ENCODE results near the gene DKK2.
"Not testable (repeated sequence)": the region's sequence is repeated elsewhere in the genome, so short reads cannot be mapped to it uniquely, and the experiment has no call there.

The DKK2 gene

GRCh38 chr4:106908049-106908448, 128.1 kb downstream of the DKK2 start:
- H3K4me3 Mint-ChIP-seq; H3K27me3 Mint-ChIP-seq (ENCODE audit: low read depth); H3K27ac Mint-ChIP-seq; H3K4me1 Mint-ChIP-seq (ENCODE audit: low read depth); H3K9me3 Mint-ChIP-seq; H3K36me3 Mint-ChIP-seq (ENCODE audit: low read depth): not testable (repeated sequence)

DNA sequence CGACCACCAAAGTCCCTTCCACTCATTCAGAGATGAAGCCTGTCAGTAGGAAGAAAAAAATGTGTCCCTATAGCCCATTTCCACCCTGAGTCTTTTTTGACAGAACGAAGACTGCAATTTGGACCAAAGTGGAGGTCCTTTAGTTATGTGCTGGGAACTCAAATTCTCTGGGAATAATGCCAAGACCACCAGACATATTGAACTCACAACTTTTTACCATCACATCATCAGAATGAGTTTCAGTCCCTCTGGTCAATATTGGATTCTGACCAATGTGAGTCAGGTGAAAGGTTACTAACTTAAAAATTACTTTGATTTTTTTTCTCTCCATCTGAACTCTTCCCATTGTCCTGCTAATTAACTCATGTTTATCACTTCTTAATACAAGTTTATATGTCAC, 128.9 kb downstream of the DKK2 start:
- Mint-ChIP-seq H3K4me1 (ENCODE audit: low read depth) (no peaks in the 10 kb centered on the region), H3K27me3 (ENCODE audit: low read depth) (no peaks in the 10 kb centered on the region), H3K9me3 (no peaks in the 10 kb centered on the region), H3K4me3 (no peak overlapping the region), H3K27ac (no peak overlapping the region), H3K36me3 (ENCODE audit: low read depth) (no peaks in the 10 kb centered on the region)

GRCh38 chr4:106906728-106907127, 129.4 kb downstream of the DKK2 start:
- Mint-ChIP-seq H3K4me3 (no peak overlapping the region), H3K27ac (no peak overlapping the region), H3K4me1 (ENCODE audit: low read depth) (no peaks in the 10 kb centered on the region), H3K9me3 (no peaks in the 10 kb centered on the region), H3K36me3 (ENCODE audit: low read depth) (no peaks in the 10 kb centered on the region), H3K27me3 (ENCODE audit: low read depth) (no peaks in the 10 kb centered on the region)

DNA sequence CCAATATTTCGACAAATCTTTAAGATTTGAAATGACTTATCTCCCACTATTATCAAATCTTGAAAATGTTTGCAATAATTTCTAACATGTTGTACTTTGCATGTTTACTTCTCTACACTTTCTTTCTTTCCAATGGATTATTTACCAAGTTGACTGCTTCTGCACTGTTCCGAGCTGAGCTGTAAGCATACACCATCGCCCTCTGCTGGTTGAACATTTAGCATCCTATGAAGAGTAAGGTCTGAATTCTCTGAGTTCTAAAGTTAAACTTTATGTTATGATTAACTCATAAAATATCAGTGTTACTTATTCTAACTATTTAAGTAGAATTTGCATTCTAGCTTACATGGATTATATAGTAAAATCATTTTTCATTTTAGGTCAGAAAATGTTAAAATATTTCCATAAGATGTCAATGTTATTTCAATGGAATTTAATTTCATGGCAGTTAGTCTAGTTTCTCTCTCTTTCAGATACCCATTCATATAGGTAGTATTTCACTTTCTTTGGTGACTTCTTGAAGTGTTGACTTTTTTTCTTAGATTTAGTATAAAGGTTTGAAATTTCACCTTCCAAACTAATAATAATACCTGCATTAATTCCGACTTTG, 137.4 kb downstream of the DKK2 start:
- no peak overlapping the region for H3K4me3 Mint-ChIP-seq
- H3K9me3 Mint-ChIP-seq = no peaks in the 10 kb centered on the region
- no peaks in the 10 kb centered on the region for H3K4me1 Mint-ChIP-seq (ENCODE audit: low read depth)
- no peaks in the 10 kb centered on the region for H3K36me3 Mint-ChIP-seq (ENCODE audit: low read depth)
- H3K27ac Mint-ChIP-seq = no peak overlapping the region
- no peaks in the 10 kb centered on the region for H3K27me3 Mint-ChIP-seq (ENCODE audit: low read depth)

GRCh38 chr4:106893903-106894302, 142.2 kb downstream of the DKK2 start:
- Mint-ChIP-seq H3K4me3 (no peak overlapping the region), H3K27ac (no peak overlapping the region), H3K9me3 (no peaks in the 10 kb centered on the region), H3K36me3 (ENCODE audit: low read depth) (no peaks in the 10 kb centered on the region), H3K27me3 (ENCODE audit: low read depth) (no peaks in the 10 kb centered on the region), H3K4me1 (ENCODE audit: low read depth) (no peaks in the 10 kb centered on the region)

DNA sequence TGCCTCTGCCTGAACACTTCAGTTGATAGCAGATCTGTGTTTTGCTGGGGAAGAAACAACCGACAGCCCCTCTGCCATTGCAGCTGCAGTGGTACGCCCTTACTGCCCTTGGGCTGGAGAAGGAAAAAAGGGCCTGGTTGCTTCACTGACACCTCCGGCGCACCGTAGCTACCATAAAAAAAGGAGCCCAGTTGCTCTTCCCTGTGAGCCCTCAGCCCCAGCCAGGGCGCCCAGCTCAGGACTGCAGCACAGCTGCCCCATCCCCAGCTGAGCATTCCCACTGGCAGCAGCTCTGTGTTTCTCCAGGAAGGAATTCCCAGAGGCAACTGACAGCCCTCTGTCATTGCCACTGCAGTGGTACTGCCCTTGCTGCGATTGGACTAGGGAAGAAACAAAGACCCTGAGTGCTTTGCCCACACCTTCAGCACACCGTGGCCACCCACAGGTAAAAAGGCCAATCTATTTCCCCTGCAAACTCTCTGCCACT, 142.7 kb downstream of the DKK2 start:
- H3K9me3 Mint-ChIP-seq = no peaks in the 10 kb centered on the region
- H3K27me3 Mint-ChIP-seq (ENCODE audit: low read depth) = no peaks in the 10 kb centered on the region
- no peak overlapping the region for H3K4me3 Mint-ChIP-seq
- no peaks in the 10 kb centered on the region for H3K36me3 Mint-ChIP-seq (ENCODE audit: low read depth)
- H3K4me1 Mint-ChIP-seq (ENCODE audit: low read depth) = no peaks in the 10 kb centered on the region
- no peak overlapping the region for H3K27ac Mint-ChIP-seq

DNA sequence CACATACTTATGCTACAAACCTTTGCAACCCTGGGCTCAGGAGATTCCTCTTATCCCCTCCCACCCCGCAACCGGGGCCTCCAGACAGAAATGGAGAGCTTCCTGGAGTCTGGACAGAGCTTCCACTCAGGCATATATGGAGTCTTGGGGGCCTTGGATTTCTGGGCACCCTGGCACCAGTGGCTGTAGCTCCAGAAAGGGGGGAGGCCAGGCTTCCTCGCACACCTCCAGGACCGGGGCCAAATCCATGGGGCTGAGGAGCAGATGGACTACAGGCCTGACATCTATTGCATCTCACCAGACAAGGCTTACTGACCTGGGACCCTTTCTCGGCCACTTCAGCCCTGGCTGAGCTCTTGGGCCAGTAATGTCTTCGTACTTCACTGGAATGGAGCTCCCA, 143.3 kb downstream of the DKK2 start:
- Mint-ChIP-seq H3K27me3 (ENCODE audit: low read depth) (no peaks in the 10 kb centered on the region), H3K4me1 (ENCODE audit: low read depth) (no peaks in the 10 kb centered on the region), H3K4me3 (no peak overlapping the region), H3K9me3 (no peaks in the 10 kb centered on the region), H3K36me3 (ENCODE audit: low read depth) (no peaks in the 10 kb centered on the region), H3K27ac (no peak overlapping the region)

DNA sequence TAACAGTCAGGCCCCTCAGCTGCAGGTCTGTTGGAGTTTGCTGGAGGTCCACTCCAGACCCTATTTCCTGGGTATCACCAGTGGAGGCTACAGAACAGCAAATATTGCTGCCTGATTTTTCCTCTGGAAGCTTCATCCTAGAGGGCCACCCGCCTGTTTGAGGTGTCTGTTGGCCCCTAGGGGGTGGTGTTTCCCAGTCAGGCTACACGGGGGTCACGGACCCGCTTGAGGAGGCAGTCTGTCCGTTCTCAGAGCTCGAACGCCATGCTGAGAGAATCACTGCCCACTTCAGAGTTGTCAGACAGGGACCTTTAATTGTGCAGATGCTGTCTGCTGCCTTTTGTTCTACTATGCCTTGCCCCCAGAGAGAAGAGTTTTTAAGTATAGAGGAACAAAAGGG, 160.8 kb downstream of the DKK2 start:
- H3K27ac Mint-ChIP-seq = no peak overlapping the region
- H3K4me1 Mint-ChIP-seq (ENCODE audit: low read depth) = no peaks in the 10 kb centered on the region
- no peaks in the 10 kb centered on the region for H3K9me3 Mint-ChIP-seq
- no peaks in the 10 kb centered on the region for H3K36me3 Mint-ChIP-seq (ENCODE audit: low read depth)
- no peak overlapping the region for H3K4me3 Mint-ChIP-seq
- no peaks in the 10 kb centered on the region for H3K27me3 Mint-ChIP-seq (ENCODE audit: low read depth)
